Measurements from ENCODE around the gene ASIC3. TPM values are rescaled to one million over a fixed set of nuclear protein-coding genes. Genes with fewer than 3 reads are reported as not detected.

Gene ASIC3
- total and polyA plus RNA-seq, 2 of the 4 experiments (the other 2 are of a cell fraction) = 0.74 TPM; not detected in 1

DNA sequence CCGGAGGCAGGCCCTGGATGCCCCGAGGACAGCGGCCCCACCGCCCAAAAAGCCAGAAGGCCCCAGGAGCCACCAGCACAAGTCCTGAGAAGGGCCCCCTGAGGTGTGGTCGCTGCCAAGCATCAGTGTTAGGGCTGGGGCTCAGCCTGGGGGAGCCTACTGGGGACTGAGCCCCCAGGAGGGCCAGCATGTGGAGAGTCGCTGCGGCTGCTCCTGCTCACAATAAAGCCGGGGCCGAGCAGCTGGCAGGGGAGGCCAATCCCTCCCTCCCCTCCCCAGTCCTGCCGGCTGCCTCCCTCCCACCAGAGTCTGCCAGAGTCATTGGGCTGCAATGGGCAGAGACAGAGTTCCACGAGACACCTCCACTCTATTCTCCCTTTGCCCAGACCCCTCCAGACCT, 3.1 kb upstream of the ASIC3 start:
- Histone ChIP-seq H3K56ac (ENCODE audit: extremely low read depth, insufficient read depth, low read length) (no peak overlapping the region), H2BK120ac (ENCODE audit: low read depth, low read length) (no peak overlapping the region), H3K23ac (ENCODE audit: low read depth, low read length) (no peak overlapping the region), H3K14ac (replicated peaks; ENCODE audit: low read depth, low read length) (no peak overlapping the region), H2AK9ac (replicated peaks; ENCODE audit: low read depth, low read length, poor library complexity) (no peak overlapping the region), H4K5ac (ENCODE audit: low read depth, low read length) (no peak overlapping the region), H4K20me1 (ENCODE audit: insufficient read depth, low read length) (peaks cover 16% of the 10 kb centered on the region), H4K8ac (ENCODE audit: low read depth in 2 of 2, low read length in 2 of 2) (no peak overlapping the region), H3K27me3 (ENCODE audit: control insufficient read depth, insufficient read depth, low read length) (no peaks in the 10 kb centered on the region; the same call in 1 of the 2 replicates), H2AK5ac (ENCODE audit: low read depth, low read length) (no peak overlapping the region), H3K9me3 (ENCODE audit: control insufficient read depth, insufficient read depth, low read length) (no peaks in the 10 kb centered on the region), H2AFZ (replicated peaks; ENCODE audit: low read length, poor library complexity) (no peak overlapping the region), H3K9ac (ENCODE audit: low read depth, low read length) (no peak overlapping the region), H3K4me1 (ENCODE audit: control insufficient read depth, insufficient read depth, low read length) (peaks cover 11% of the 10 kb centered on the region; the same call in 1 of the 2 replicates), H3K79me1 (ENCODE audit: low read depth in 1 of 2, low read length in 2 of 2) (no peaks in the 10 kb centered on the region), H4K91ac (ENCODE audit: insufficient read depth, low read depth, low read length) (no peak overlapping the region), H3K36me3 (ENCODE audit: control insufficient read depth, insufficient read depth, low read length) (peaks cover 12% of the 10 kb centered on the region; the same call in 1 of the 2 replicates), H3K18ac (ENCODE audit: low read depth, low read length) (no peak overlapping the region), H2BK5ac (ENCODE audit: low read depth, low read length, poor library complexity, severe bottlenecking) (no peak overlapping the region), H3K9me1 (ENCODE audit: insufficient read depth, low read length) (peaks cover 6% of the 10 kb centered on the region; the same call in 1 of the 2 replicates), H2BK20ac (ENCODE audit: low read depth, low read length) (no peak overlapping the region), H3K4me3 (ENCODE audit: insufficient read depth, low read depth, low read length) (no peak overlapping the region), H2BK15ac (ENCODE audit: low read depth, low read length) (no peak overlapping the region), H3K4ac (ENCODE audit: low read depth, low read length) (no peak overlapping the region), H3K4me2 (ENCODE audit: low read depth, low read length) (no peak overlapping the region), H3K27ac (ENCODE audit: insufficient read depth, low read length) (no peak overlapping the region)
- dilution Hi-C loops (cut with HindIII; ENCODE audit: low sequenced_read_pairs, unreplicated experiment) (no loop called here), in situ Hi-C loops (cut with MboI; ENCODE audit: low sequenced_read_pairs) (no loop called here), intact Hi-C loops (cut with micrococcal nuclease) (no loop called here)
- DNase-seq = no peak
- WGBS, 2 experiments (ENCODE audit: extremely low coverage in 2 of 2, insufficient read length in 1 of 2) = no CpG with 5 or more reads among the region's 11 CpGs
- no TSS peak for BruUV-seq (replicated peaks)
- TF ChIP-seq POLR2A (IDR thresholded peaks at IDR 0.05; ENCODE audit: low read depth, low read length) (no peak), CHD1 (IDR thresholded peaks at IDR 0.05; ENCODE audit: low read depth, low read length) (no peak), RCOR1 (IDR thresholded peaks at IDR 0.05; ENCODE audit: insufficient replicate concordance, low read length) (no peak), RFX5 (IDR thresholded peaks at IDR 0.05; ENCODE audit: low read depth, low read length) (no peak), BHLHE40 (IDR thresholded peaks at IDR 0.05; ENCODE audit: low read depth, low read length) (no peak), ELK1 (IDR thresholded peaks at IDR 0.05; ENCODE audit: borderline replicate concordance, low read depth, low read length) (no peak), SMC3 (IDR thresholded peaks at IDR 0.05; ENCODE audit: low read depth, low read length) (no peak), MAFK (IDR thresholded peaks at IDR 0.05; ENCODE audit: low read depth, low read length) (no peak), CEBPB (IDR thresholded peaks at IDR 0.05; ENCODE audit: low read depth, low read length) (no peak), NFE2L2 (IDR thresholded peaks at IDR 0.05; ENCODE audit: low read depth, low read length) (no peak), MAZ (IDR thresholded peaks at IDR 0.05; ENCODE audit: borderline replicate concordance, low read depth, low read length) (no peak), USF2 (IDR thresholded peaks at IDR 0.05; ENCODE audit: low read depth, low read length) (no peak), RAD21 (IDR thresholded peaks at IDR 0.05; ENCODE audit: low read length) (no peak), FOS (IDR thresholded peaks at IDR 0.05; ENCODE audit: low read depth, low read length) (no peak), MXI1 (IDR thresholded peaks at IDR 0.05; ENCODE audit: borderline replicate concordance, low read depth, low read length) (no peak)
- TF ChIP-seq, protein P1, sequence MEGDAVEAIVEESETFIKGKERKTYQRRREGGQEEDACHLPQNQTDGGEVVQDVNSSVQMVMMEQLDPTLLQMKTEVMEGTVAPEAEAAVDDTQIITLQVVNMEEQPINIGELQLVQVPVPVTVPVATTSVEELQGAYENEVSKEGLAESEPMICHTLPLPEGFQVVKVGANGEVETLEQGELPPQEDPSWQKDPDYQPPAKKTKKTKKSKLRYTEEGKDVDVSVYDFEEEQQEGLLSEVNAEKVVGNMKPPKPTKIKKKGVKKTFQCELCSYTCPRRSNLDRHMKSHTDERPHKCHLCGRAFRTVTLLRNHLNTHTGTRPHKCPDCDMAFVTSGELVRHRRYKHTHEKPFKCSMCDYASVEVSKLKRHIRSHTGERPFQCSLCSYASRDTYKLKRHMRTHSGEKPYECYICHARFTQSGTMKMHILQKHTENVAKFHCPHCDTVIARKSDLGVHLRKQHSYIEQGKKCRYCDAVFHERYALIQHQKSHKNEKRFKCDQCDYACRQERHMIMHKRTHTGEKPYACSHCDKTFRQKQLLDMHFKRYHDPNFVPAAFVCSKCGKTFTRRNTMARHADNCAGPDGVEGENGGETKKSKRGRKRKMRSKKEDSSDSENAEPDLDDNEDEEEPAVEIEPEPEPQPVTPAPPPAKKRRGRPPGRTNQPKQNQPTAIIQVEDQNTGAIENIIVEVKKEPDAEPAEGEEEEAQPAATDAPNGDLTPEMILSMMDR (conservative IDR thresholded peaks at IDR 0.05; ENCODE audit: low read depth, low read length) = no peak
- ChIA-PET CTCF (no interaction called here), POLR2A (ENCODE audit: unreplicated experiment) (no interaction called here)
- ATAC-seq (ENCODE audit: low read depth) = no peak

Data from IMR-90 (cell line).